Measurements from ENCODE around the gene ABLIM2.
A peak's percentile ranks its signal among the peaks of the same experiment; 100 is the strongest.

ABLIM2 gene

DNA sequence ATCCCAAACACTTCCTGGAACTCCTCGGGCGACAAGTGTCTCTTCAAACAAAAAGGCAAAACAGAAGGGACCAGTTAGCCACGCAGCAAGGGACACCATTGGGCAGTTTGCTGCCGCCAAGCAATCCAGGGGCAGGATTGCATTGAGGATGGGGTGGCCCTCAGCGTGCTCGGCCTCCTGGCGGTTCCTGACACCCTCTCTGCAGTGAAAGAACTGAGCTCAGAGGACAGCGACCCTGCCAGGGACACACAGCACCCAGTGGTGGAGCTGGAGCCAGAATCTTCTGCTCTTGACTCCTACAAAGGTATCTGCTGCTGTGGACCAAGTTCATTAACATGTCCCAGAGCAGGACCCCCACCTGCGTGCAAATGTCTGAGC, 191.6 kb downstream of the ABLIM2 start:
- no peak for DNase-seq (ENCODE audit: low read depth in 2 of 2, low spot score in 1 of 2)

DNA sequence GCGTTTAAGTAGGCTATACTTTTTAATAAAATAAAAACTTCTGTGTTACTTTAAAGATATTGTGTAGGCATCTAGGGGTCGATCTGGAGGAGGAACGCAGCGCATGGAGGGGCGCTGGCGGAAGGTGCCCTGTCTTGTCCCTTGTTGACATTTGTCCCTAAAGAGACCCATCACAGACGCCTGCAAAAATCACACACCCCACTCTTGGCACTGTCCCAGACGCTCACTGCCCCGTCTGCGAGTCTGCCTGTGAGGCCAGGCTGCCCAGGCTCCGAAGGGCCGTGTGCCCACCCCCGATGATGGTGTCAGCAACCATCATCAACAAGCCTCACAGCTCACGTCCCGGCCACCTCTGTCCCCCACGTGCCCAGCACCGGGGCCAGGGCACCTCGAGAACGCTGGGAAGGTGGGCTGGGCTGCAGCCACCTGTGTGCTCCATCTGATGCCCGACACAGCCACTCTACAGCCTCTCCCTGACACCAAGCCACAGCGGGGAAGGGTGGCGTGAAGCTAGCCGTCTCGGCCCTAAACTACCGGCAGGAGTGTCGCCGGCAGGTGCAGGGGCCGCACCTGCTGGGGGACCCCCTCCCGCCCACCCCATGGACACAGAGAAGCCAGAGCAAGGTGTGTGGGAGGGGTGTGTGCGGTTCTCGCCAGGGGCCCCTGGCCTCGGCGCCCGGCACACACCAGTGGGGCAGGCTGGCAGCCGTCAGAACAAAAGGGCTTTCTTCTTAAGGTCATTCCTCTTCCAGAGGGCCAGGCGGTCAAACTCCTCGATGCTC, 192.1 kb downstream of the ABLIM2 start:
- no peak for DNase-seq (ENCODE audit: low read depth in 2 of 2, low spot score in 1 of 2)

DNA sequence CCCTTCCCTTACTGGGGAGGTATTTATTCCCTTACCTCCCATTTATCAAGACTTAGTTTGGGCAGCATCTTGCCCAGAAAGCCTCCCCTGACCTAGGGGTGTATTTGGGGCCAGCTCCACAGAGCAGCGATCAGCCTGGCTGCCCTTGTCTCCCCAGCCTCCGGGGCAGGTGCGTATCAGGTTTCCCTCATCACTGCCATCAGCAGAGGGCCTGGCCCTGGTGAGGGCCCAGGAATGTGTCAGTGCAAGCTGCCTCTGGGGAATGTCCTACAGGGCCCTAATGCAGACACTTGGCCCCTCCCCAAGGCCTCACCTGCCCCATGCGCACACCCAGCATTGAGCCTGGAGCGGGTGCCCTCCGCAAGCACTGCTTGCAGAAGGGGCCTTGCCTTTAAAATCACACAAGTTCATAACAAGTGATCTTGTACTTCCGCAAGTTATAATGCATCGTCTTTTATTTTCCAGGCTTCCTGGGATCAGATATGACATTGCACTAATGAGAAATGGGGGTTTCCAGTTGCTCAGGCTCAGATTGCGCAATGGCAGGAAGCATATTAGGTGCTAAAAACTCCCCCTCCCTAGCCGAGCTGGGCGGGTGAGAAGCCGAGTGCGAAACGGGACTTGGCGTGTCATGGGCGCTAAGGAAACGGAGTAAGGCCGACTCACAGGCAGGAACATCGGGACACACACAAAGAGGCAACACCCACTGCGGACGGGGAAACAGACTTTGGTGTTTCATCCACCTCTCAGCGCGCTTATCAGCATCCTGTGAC, 193.5 kb downstream of the ABLIM2 start:
- peak in 1 of 2 donors; percentile 26 for DNase-seq (ENCODE audit: low read depth in 2 of 2, low spot score in 1 of 2)

DNA sequence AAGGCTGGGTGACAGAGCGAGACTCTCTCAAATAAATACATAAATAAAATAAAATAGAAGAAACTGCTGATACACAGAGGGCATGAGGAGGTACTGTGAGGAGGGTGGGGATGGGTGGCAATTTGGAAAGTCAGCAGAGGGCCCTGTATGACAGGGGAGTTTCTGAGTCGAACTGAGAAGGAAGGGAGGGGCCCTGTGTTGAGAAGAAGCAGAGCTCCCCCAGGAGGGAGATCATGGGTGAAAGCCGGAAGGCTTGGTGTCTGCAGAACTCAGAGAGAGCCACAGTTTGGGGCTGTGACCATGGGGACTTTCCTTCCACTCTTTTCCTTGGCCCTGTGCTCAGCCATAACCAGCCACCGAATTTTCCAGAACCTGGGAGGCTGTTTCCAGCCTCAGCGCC, 194.2 kb downstream of the ABLIM2 start:
- no peak for DNase-seq (ENCODE audit: low read depth in 2 of 2, low spot score in 1 of 2)

DNA sequence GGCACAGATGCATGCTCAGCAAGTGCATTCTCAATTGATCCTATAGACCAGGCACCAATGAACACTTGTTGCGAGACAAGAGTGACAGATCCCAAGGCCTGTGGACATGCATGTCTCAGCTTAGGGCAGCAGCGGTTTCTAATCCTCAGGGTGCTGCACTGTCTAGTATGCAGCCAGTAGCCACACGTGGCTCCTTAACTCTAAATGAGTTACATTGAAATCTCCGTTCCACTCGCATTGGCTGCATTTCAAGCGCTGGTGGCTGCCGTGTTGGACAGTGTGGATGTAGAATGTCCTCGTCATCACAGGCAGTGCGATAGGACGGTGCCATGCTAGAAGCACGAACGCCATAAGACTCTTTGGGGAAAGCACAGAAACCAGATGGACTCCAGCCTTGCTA, 194.9 kb downstream of the ABLIM2 start:
- no peak for DNase-seq (ENCODE audit: low read depth in 2 of 2, low spot score in 1 of 2)

DNA sequence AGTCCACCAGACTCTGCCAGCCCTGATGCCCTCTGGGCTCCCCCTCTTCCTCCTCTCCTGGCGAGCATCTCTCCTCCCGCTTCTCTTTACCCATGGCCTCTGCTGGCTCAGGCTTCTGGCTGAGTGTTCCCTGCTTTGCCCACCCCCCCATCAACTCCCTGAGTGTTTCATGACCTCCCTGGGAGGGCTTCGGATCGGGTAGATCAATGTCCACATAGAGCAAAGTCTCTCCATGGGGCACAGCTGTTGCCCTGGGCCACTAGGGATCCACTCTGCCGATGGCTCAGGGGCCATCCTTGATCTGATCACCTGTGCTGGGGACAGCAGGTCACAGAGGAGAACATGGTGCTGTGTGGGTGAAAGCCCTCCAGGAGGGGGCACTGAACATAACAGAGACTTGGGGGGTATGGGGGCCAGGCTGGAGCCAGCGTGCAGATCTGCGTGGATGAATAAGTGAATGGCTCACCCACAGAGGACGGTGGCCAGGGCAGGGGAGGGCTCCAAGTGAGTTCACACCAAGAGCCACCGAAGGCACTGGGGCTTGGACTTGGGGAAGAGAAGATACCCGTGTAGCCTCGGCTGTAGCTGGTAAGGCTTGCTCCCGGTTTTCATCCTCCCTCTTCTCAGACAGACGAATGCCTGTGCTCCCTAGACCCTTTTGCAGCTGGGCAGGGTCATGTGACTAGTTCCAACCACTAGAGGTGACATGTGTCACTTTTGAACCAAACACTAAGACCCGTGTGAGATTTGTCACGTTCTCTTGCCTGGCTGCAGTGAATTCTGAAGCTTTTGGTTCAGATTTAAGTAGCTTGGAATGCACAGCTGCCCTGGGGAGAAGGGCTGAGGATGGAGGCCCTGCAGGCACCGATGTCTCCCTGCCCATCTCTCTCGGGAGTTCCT, 195.8 kb downstream of the ABLIM2 start:
- no peak for DNase-seq (ENCODE audit: low read depth in 2 of 2, low spot score in 1 of 2)

DNA sequence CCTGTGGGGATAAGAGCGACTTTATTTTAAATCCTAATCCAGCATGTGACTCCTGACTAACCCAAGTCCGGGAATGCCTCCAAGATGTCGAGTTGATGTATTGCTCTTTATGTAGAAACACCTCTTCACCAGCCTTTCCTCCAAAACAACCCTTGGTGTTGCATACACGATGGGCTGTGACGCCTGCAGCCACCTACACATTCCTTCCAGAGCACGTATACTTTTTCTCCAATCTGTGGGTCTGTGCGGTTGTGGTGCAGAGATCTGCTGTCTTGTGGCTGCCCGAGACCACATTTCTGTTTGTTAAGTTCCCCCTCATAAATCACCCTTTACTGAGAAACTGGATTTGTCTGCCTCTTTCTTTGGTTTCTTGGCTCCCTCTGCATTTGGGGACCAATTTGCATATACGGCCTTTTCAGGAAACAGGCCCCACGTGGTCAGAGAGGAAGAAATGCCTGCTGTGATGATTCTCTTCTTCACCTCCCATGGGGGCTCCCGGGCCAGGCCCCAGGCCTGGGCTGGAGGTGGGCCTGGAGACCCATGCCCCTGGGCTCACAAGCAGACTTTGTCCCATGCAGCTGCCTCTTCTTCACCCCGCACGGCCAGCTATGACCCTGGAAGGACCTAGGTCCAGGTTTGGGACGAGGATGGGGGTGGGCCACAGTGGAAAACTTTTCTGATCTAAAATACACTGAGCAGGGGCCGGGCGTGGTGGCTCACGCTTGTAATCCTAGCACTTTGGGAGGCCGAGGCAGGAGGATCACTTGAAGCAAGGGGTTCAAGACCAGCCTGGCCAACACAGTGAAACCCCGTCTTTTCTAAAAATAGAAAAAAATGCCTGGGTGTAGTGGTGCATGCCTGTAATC, 197.6 kb downstream of the ABLIM2 start:
- peak; percentile 36 to 43 for DNase-seq (ENCODE audit: low read depth in 2 of 2, low spot score in 1 of 2)

DNA sequence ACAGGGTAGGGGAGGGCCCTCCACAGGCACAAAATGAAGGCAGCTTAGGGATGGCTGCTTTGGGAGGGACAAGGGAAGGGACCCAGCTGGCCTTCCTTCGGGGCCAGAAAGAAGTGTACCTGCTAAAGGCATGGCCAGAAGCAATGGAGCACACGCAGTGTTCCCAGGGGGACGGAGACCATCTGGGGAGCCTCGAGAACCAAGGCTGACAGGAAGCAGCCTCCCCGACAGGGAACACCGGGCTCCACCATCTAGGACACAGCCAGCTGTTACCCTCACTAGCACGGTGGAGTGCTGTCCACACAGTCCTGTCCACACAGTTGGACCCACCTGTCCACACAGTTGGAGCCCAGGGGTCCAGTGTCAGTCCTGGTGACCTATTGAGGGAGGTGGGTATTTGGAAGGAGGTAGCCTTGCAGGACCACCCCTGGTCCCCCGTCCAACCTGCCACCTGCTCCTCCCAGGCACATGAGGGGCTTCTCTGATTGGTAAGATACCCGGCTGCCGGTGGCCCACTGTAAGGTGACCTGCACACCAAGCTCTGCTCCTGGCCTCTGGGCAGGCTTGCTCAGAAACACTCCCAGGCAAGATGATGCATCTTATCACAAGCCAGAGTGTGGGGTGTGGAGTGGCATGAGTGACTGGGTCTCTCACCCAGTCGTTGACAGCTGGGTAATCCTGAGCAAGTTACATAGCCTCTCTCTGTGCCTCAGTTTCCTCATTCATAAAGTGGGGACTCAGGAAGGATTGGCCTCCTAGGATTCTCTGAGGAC, 198.4 kb downstream of the ABLIM2 start:
- DNase-seq (ENCODE audit: low read depth in 2 of 2, low spot score in 1 of 2): no peak

DNA sequence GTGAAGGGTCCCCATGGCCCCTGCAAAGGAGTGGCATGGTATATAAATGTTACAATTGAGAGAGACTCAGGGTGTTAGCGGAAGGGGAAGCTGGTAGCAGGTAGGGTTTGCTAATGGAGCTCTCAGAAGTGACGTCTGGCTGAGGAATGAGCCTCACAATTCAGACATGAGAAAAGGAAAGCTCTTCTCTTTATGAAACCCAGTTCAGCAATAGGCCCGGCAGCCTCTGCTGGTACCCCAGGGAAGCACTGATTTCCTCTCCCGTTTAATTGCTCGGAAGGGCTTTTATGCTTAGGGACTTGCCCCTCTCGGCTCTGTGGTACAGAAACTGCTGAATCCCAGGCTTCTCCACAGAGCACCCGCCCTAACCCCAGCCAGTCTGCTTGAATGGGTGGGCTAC, 199.5 kb downstream of the ABLIM2 start:
- no peak for DNase-seq (ENCODE audit: low read depth in 2 of 2, low spot score in 1 of 2)

DNA sequence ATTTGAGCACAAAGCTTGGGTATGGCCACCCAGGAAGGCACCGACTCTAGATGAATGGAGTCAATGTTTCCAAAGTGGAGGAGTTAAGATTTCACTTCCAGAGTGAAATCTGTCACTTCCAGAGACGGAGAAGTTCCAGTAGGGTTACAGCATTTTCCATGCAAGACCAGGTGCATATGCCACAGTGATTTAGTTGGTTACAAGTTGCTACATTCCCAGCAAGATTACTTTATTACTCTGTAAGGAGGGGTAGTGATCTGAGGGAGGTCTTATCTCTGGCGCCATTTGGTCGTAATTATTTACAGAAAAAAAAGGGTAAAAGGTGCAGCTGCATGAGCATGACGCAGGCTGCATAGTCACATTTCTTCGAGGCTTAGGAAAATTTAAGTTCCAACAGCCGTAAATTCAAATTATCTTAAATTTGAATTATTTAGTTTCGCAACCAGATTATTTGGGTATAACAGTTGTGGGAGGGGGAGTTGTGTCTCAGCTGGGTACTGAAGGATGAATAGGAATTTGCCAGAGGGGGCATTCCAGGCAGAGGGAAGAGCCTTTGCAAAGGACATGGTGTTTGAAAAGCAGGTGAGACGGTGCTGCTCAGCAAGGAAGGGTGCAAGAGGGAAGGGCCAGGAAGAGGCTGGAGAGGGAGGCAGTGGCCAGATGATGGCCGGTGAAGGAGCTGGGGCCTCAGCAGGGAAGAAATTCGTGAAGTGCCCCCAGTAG, 201.5 kb downstream of the ABLIM2 start:
- DNase-seq (ENCODE audit: low read depth in 2 of 2, low spot score in 1 of 2): no peak

DNA sequence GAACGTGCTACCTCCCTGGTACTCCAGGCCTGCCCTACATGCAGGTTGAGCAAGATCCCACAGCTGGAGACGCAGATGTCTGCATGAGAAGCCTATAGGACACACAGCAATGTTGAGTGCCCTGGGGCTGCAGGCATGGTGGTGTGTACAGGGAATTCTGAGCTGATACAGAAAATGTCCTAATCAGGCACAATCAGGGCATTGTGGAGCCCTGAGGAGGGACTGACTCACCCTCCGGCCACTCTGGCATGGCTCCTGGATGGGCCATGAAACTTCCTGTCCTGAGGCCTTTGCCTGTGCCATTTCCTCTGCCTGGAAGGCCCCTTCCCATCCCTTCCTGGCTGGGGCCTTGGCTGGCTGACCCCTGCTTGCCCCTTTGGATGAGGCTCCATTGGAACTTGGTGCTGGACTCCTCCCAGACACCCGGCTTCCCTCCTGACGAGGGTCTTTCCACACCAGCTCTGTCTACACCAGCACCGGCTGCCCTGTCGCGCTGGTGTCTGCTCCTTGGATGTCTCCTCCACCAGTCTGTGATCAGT, 202.3 kb downstream of the ABLIM2 start:
- DNase-seq (ENCODE audit: low read depth in 2 of 2, low spot score in 1 of 2): no peak

DNA sequence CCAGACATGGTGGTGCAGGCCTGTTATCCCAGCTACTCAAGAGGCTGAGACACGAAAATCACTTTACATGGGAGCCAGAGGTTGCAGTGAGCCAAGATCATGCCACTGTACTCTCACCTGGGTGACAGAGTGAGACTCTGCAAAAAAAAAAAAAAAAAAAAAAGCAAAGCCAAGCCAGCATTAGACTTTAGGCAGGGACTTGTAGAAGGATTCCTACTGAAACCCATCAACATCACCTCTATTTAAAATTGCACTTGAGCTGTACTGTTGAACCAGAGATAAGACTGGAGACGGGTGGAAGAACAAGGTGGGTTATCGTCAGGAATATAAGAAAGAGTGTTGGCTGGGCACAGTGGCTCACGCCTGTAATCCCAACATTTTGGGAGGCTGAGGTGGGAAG, 203.2 kb downstream of the ABLIM2 start:
- no peak for DNase-seq (ENCODE audit: low read depth in 2 of 2, low spot score in 1 of 2)

DNA sequence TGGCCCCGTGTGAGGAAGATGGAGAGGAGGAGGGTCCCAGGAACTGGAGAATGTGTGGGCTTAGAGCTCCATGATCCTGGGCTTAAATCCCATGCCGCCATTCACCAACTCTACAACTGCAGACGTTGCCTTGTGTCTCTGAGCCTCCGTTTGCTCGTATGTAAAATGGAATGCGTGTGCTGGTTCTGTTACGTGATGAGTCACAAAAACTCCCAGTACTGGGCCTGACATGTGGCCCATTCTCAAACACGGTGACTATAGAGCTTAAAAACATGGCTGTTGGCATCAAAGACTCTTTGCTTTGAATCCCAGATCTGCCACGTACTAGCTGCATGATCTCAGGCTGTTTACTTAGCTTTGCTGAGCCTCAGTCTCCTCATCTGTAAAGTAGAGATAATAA, 206.0 kb downstream of the ABLIM2 start:
- DNase-seq (ENCODE audit: low read depth in 2 of 2, low spot score in 1 of 2): no peak

DNA sequence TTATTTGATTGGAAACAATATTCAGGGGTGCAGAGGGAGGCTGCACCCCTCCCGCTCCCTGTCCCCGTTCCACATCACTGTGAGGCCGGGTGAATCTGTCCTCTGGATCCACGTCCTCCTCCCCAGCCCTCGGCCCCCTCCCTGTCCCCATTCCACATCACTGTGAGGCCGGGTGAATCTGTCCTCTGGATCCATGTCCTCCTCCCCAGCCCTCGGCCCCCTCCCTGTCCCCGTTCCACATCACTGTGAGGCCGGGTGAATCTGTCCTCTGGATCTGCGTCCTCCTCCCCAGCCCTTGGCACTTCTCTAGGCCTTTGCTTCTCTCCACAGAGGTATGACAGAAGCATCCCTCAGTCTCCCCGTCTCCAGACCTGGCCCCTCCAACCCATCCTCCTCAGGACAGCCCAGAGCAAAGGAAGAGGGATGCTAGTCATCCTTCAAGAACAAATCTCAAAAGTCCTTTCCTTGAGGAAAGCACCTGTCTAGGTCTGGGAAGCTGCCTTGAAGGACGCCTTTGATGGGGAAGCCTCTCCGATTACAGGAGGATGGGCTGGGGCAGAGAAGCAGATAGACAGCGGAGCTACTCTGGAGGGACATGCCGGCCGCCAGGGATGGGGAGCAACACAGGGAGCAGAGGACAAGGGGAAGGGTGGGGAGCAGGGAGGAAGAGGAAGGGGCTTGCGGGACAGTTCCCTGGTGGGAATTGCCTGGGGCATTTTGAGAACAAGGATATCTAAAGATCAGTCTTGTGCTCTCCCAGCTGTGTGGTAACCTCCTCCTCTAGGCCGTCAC, 208.1 kb downstream of the ABLIM2 start:
- DNase-seq (ENCODE audit: low read depth in 2 of 2, low spot score in 1 of 2): no peak

DNA sequence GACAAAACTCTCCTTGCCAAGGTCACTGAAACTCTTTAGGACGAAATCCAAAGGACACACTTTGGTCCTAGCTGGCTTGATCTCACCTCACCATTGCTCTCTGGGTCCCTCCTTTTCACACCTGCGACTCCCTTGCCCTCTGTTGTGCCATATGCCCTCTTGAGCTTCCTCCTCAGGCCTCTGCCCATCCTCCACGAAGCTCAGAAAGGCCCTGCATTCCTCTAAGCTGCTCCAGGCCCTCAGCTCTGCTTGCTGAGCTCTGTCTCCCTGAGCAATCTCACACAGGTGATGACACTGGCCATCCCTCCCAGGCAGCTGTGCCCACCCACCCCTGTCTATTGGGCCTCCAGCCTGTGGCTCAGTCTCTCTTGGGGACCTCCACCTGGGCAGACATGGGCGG, 208.9 kb downstream of the ABLIM2 start:
- no peak for DNase-seq (ENCODE audit: low read depth in 2 of 2, low spot score in 1 of 2)

DNA sequence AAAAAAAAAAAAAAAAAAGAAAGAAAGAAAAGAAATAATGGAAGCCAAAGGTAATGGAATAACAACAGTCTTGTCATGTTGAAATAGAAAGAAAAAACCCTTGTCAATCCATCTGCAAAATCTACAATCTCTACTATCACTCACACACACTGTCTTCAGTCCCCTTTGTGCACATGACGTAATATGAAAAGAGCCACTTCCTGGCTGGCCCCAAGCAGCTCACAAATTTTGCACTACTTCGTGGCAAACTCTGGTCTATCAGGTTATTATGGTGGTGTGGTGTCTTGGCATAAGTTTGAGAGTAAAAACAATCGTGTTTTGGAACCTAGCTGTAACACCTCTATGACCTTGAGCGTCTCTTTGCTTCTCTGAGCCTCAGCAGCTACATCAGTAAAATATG, 210.7 kb downstream of the ABLIM2 start:
- DNase-seq (ENCODE audit: low read depth in 2 of 2, low spot score in 1 of 2): no peak

DNA sequence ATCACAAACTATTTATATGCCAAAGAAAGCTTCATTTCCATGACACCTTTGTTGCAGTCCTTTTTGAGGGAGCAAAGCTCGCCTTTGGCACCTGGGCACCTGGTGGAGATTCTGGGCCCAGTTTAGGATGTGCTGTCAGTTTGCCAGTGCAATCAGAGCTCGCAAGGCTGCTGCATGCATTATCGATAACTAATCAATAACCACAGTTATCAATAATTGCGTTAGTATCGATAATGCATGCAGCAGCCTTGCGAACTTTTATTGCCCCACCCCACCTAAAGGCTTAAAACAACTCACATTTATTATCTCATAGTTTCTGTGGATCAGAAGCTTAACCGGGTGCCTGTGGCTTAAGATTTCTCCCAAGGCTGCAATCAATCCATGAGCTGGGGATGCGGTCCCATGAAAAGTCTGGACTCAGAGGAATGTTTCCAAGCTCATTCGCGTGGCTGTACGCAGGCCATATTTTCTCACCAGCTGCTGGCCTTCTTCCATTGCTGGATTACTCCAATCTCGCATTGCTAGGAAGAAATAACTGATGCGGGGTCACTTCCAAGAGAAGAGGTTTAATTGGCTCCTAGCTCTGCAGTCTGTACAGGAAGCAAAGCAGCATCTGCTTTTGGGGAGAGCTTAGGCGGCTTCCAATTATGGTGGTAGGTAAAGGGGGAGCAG, 212.8 kb downstream of the ABLIM2 start:
- no peak for DNase-seq (ENCODE audit: low read depth in 2 of 2, low spot score in 1 of 2)

Measured in stimulated activated CD8-positive, alpha-beta memory T cell treated with anti-CD3 and anti-CD28 coated beads, Interleukin-4, amount 100 ng/mL, for 4 hours (primary cell).